ENCODE results near the gene TP53RK.
A peak's percentile ranks its signal among the peaks of the same experiment; 100 is the strongest.

Gene TP53RK

DNA sequence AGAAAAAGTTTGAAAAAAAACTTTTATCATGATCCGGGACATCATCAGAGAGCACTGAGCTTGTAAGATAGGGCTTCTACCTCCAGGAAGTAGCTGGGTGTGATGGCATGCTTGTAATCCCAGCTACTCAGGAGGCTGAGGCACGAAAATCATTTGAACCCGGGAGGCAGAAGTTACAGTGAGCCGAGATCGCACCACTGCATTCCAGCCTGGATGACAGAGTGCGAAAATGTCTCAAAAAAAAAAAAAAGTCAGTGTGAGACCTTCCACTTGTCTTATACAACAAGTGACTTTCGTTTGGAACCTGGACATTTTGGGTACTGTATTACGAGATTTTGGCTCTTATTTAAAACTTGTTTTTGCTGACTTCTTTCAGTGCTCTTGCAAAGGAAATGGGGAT, 32.1 kb downstream of the TP53RK start:
- no peak for DNase-seq

DNA sequence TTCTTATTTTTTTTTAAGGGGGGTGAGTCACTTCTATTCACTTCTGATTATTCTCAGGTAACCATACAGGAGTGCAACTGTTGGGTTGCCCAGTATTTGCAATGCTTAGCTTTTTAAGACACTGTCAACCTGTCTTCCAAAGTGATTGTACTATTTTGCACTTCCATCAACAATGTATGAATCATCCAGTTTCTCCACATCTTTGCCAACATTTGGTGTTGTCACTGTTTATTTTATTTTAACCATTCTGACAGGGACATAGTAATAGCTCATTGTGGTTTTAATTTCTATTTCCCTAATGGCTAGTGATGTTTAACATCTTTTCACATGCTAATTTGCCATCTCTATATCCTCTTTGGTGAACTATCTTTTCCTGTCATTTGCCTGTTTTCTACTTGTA, 36.5 kb downstream of the TP53RK start:
- DNase-seq = no peak

- DNase-seq = peak; percentile 28
These were observed 37.9 kb downstream of the TP53RK start, which contains the start of gene SLC13A3 for GRCh38 chr20:46651091-46651962. SLC13A3 (minus strand) TSS chr20:46651459; CDS start chr20:46651421, 38 bp downstream.

- no peak for DNase-seq
These were observed 38.6 kb downstream of the TP53RK start for GRCh38 chr20:46650575-46651090.

DNA sequence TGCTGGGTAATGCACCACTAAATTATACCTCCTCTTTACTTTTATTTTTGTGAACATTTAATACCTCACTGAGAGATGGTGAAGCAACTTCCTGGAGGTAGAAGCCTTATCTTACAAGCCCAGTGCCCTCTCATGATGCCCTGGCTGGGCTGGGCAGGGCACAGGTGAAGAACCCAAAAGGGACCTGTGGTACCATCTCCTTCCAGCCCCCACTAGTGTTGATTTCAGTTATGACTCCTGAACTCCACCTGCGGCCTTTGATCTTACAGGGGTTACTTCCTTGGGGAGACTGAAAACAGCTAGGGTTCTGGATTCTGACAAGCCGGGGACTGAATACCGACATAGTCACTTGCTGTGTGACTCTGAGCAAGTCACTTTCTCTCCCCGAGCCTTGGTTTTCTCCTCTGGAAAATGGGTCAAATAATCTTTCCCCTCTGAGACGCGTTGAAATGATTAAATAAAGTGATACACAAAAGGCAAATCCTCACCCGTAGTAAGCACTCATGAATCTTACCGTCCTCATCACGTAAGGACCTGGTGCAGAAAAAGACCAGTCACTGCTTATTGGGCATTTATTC, 39.2 kb downstream of the TP53RK start:
- no peak for DNase-seq

DNA sequence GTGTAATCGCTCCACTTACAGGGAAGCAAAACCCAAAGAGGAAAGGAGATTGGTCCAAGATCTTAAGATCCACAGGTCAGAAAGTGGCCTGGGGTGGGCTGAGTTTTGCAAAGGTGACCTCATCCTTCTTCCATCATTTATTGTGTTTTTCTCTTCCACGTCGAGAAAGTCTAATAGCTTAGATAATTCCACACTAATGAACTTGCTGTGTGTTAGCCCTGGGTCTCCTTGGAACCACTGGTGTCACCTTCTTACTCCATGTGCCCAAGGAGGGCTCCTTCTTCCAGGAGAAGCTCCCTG, 39.6 kb downstream of the TP53RK start:
- no peak for DNase-seq

GRCh38 chr20:46648903-46649649, 40.2 kb downstream of the TP53RK start:
- peak; percentile 47 for DNase-seq

DNA sequence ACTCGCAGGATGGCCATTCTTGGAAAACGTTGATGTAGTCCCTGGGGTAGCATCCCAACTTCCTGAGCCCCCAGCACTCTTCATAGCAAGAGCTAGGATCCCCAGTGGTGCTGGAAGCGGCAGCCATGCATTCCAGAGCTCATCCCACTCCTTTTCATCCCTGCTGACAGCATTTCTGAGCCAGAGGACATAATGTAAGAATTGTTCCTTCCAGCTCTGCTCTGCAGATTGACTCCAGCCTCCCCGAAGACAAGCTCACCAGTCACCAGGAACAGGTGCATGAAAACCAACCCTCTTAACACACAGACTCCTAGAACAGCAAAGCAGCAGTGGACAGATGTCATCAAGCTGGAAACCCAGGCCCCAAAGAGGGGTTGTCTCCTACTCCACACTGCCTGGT, 41.8 kb downstream of the TP53RK start:
- no peak for DNase-seq

DNA sequence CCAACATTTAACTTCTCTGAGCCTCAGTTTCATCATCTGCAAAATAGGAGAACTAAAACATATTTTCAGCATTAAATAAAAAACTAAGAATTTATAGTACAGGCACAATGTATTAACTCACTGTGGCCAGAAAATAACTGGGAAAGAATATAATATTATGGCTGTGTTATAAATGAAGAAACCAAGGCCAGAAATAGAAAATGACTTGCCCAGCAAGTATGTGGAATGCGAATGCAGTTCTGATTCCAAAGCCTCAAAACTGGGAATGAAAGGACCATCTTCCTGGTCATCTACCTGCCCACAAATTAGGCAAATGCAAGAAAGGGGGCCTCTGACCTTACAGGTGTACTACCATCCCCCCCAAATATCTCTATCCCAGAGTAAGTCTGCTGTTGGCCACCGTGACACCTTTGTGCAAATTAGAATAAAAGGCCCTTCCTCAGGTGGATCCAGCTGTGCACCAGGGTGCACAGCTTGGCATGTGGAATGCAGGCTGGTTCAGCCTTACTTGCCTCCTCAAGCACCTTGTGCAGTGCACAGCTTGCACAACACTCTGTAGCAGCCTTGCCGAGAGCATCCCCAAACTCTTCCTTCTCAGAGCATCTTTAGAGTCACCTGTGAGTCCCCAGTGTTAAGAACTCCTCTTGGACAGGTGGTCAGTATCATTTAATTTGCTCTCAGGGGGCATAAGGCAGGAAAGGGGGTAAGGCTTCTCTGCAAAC, 42.4 kb downstream of the TP53RK start:
- no peak for DNase-seq

- DNase-seq = no peak
These were observed 43.1 kb downstream of the TP53RK start for GRCh38 chr20:46646122-46646521.

GRCh38 chr20:46644733-46645132, 44.5 kb downstream of the TP53RK start:
- DNase-seq = no peak

GRCh38 chr20:46644160-46644559, 45.1 kb downstream of the TP53RK start:
- DNase-seq = no peak

GRCh38 chr20:46642969-46643343, 46.3 kb downstream of the TP53RK start:
- DNase-seq = no peak

GRCh38 chr20:46642265-46642968, 46.8 kb downstream of the TP53RK start:
- DNase-seq = no peak

- DNase-seq = no peak
These were observed 47.8 kb downstream of the TP53RK start for GRCh38 chr20:46641424-46641823.

- no peak for DNase-seq
These were observed 48.5 kb downstream of the TP53RK start for GRCh38 chr20:46640536-46641311.

- no peak for DNase-seq
These were observed 49.2 kb downstream of the TP53RK start for GRCh38 chr20:46640044-46640443.

DNA sequence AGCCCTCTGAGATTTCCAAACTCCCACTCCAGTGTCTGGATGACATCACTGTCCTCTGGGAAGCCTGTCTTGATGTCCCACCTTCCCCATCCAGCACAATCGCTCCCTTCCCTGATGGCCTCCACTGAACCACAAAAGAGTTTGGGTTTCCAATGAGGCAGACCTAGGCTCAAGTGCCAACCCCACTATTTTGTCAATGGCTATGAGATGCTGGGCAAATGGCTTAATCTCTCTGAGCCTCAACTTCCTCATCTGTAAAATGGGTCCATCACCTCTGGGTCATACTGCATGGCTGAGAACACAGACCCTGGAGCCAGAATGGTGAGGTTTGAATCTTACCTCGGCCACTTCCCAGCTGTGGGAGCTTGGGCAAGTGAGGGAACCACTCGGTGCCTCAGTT, 49.7 kb downstream of the TP53RK start:
- DNase-seq = no peak

- DNase-seq = no peak
These were observed 50.4 kb downstream of the TP53RK start for GRCh38 chr20:46638898-46639274.

- no peak for DNase-seq
These were observed 50.9 kb downstream of the TP53RK start for GRCh38 chr20:46638134-46638897.

All from hematopoietic multipotent progenitor cell treated with erythropoietin and hydrocortisone succinate and interleukin-3 and kit ligand, for 4 days (in vitro differentiated cells).